K562 (cell line): ENCODE data around the gene TYSND1. TPM values are rescaled to one million over a fixed set of nuclear protein-coding genes. Genes with fewer than 3 reads are reported as not detected.

Experiments used
- ATAC-seq: fragments of 200-7000 bp; cut with Tn5 transposase; 3 replicates; pipeline ENCODE4 v1.9.1; 2020; ENCODE audit warnings: moderate library complexity
- BruUV-seq: library from RNA; stranded (reverse); fragments of 400-500 nt; replicated peaks from 2 replicates; lab custom pipeline; 2021; lab: Mats Ljungman, UMichigan
- CTCF ChIA-PET: fragments of 300-600 bp; formaldehyde crosslinking; extraction: SDS; loops from one replicate; lab custom pipeline; 2021; ENCODE audit warnings: low intra/inter-chr PET ratio; lab: Yijun Ruan, JAX
- POLR2A ChIA-PET: fragments of 300-600, 350-650 bp; sonication (Branson Sonifier 250); formaldehyde crosslinking; extraction: SDS; loops from one replicate; lab custom pipeline; 2021; ENCODE audit warnings: antibody characterized with exemption, inconsistent platforms; lab: Yijun Ruan, JAX
- DNase-seq, 4 experiments: peaks; one replicate each; pipeline versions ENCODE4 v3.0.0 to v3.0.0-alpha.2; 2011 to 2018; ENCODE audit warnings: low spot score in 3 of 4, mixed read lengths in 3 of 4; ENCODE audit errors: extremely low read depth in 1 of 4
- FAIRE-seq: peaks from 2 replicates; lab custom pipeline; 2011; peaks lifted over from hg19 to GRCh38; lab: Jason Lieb, UNC
- H2AFZ ChIP-seq: 2 replicates; pipeline ENCODE4 v1.6.0; 2011; ENCODE audit warnings: low read depth, low read length, control low read depth, inconsistent platforms
- H3K27ac ChIP-seq: fragments of 200-600 bp; 3 replicates; pipeline ENCODE4 v1.8.0; 2011; ENCODE audit warnings: low read depth, mild to moderate bottlenecking, control low read depth, inconsistent platforms, low read length, moderate library complexity, mixed read lengths; ENCODE audit errors: extremely low read depth
- H3K27me3 ChIP-seq, 2 experiments: fragments of 300-600 bp in 1 of 2; 2 replicates in 1 of 2; 3 replicates in 1 of 2; pipeline versions ENCODE4 v1.6.0 to v1.8.0; 2011; ENCODE audit warnings: inconsistent platforms in 2 of 2, low read length in 2 of 2, mild to moderate bottlenecking in 1 of 2, mixed read lengths in 1 of 2, moderate library complexity in 1 of 2; ENCODE audit not compliant: control insufficient read depth in 2 of 2, insufficient read depth in 2 of 2
- H3K36me3 ChIP-seq: fragments of 300-600 bp; 3 replicates; pipeline ENCODE4 v1.8.0; 2011; ENCODE audit warnings: mild to moderate bottlenecking, low read length, inconsistent platforms; ENCODE audit not compliant: control insufficient read depth, insufficient read depth
- H3K4me1 ChIP-seq, 2 experiments: fragments of 200-600 bp in 1 of 2; replicated peaks in 1 of 2; 2 replicates in 1 of 2; 3 replicates in 1 of 2; pipeline versions ENCODE4 v1.5.1 to v1.8.0; 2011; ENCODE audit warnings: inconsistent platforms in 2 of 2, low read length in 2 of 2, mild to moderate bottlenecking in 1 of 2, mixed read lengths in 1 of 2, moderate library complexity in 1 of 2; ENCODE audit not compliant: control insufficient read depth in 2 of 2, insufficient read depth in 2 of 2
- H3K4me2 ChIP-seq: 2 replicates; pipeline ENCODE4 v1.6.1; 2011; ENCODE audit warnings: low read length, control low read depth, inconsistent platforms, mixed read lengths; ENCODE audit not compliant: insufficient read depth
- H3K4me3 ChIP-seq: fragments of 200-600 bp; sonication (generic), shearing (Covaris generic); 2 replicates; pipeline ENCODE4 v1.5.1; 2016; ENCODE audit warnings: control low read depth, inconsistent platforms
- H3K79me2 ChIP-seq: fragments of 200-600 bp; 3 replicates; pipeline ENCODE4 v1.8.0; 2011; ENCODE audit warnings: low read length, inconsistent platforms; ENCODE audit not compliant: control insufficient read depth, insufficient read depth
- H3K9ac ChIP-seq, 2 experiments: 2 replicates each; pipeline versions ENCODE4 v1.6.0 to v1.6.1; 2011; ENCODE audit warnings: low read depth in 2 of 2, low read length in 2 of 2, control low read depth in 1 of 2, inconsistent platforms in 1 of 2, mild to moderate bottlenecking in 1 of 2, mixed read lengths in 1 of 2; ENCODE audit not compliant: insufficient read depth in 1 of 2
- H3K9me1 ChIP-seq: one replicate; pipeline ENCODE4 v1.6.0; 2011; ENCODE audit warnings: inconsistent platforms, mild to moderate bottlenecking, low read length, moderate library complexity; ENCODE audit not compliant: control insufficient read depth, insufficient read depth
- H3K9me3 ChIP-seq: replicated peaks from 2 replicates; pipeline ENCODE4 v1.5.1; 2011; ENCODE audit warnings: low read depth, low read length, inconsistent platforms; ENCODE audit not compliant: control insufficient read depth, insufficient read depth
- H4K20me1 ChIP-seq: replicated peaks from 2 replicates; pipeline ENCODE4 v1.6.1; 2011; ENCODE audit warnings: low read length, inconsistent platforms, mixed read lengths; ENCODE audit not compliant: control insufficient read depth, insufficient read depth
- ARNT ChIP-seq, 2 experiments: fragments of 450-650 bp; IDR thresholded peaks; 2 replicates each; pipeline ENCODE4 v1.6.1; 2016; ENCODE audit warnings: mild to moderate bottlenecking in 1 of 2
- ASH1L ChIP-seq: fragments of 450-650 bp; IDR thresholded peaks from 2 replicates; pipeline ENCODE4 v1.6.1; 2018; ENCODE audit warnings: borderline replicate concordance, mild to moderate bottlenecking, low read depth; ENCODE audit not compliant: partially characterized antibody
- ATF2 ChIP-seq: sonication (generic); formaldehyde crosslinking; IDR thresholded peaks from 2 replicates; pipeline ENCODE4 v1.8.1; 2022; ENCODE audit warnings: missing genetic modification reagents
- EHMT2 ChIP-seq: fragments of 450-650 bp; IDR thresholded peaks from 2 replicates; pipeline ENCODE4 v1.6.1; 2018; ENCODE audit warnings: antibody characterized with exemption
- ESRRB ChIP-seq: fragments of 250-450 bp; sonication (Bioruptor Pico); IDR thresholded peaks from 2 replicates; pipeline ENCODE4 v1.5.0; 2020; ENCODE audit warnings: mild to moderate bottlenecking, moderate library complexity, borderline replicate concordance
- MAX ChIP-seq: sonication (generic); formaldehyde crosslinking; IDR thresholded peaks from 2 replicates; pipeline ENCODE4 v1.9.0; 2022; ENCODE audit warnings: mild to moderate bottlenecking, missing genetic modification reagents
- PPARD ChIP-seq: fragments of 250-450 bp; sonication (Bioruptor Pico); IDR thresholded peaks from 2 replicates; pipeline ENCODE4 v1.8.0; 2022; ENCODE audit warnings: inconsistent platforms, mild to moderate bottlenecking, moderate library complexity
- RHOXF2B ChIP-seq: fragments of 250-450 bp; sonication (Bioruptor Pico); conservative IDR thresholded peaks from 2 replicates; pipeline ENCODE4 v1.5.1; 2021
- SUPT5H ChIP-seq: fragments of 450-650 bp; IDR thresholded peaks from 2 replicates; pipeline ENCODE4 v1.6.1; 2016
- ZNF316 ChIP-seq: fragments of 450-650 bp; IDR thresholded peaks from 2 replicates; pipeline ENCODE4 v1.6.1; 2016
- ZNF444 ChIP-seq: fragments of 250-450 bp; sonication (Bioruptor Pico); IDR thresholded peaks from 2 replicates; pipeline ENCODE4 v1.4.0; 2020; ENCODE audit warnings: mild to moderate bottlenecking, moderate library complexity
- WGBS: fragments of 100-300 bp; shearing (Covaris generic); methylation state at CpG from one replicate; pipeline ENCODE4 v1.1.6; 2016; ENCODE audit warnings: low coverage, mixed read lengths; ENCODE audit not compliant: insufficient coverage; ENCODE audit errors: missing lambda C conversion rate; 5-methylcytosine and 5-hydroxymethylcytosine counted together
- in situ Hi-C: fragments of 300-500 bp; cut with MboI; formaldehyde crosslinking; loops from 4 replicates; pipeline ENCODE4 v1.15.0; 2018; ENCODE audit warnings: inconsistent platforms, mixed read lengths
- intact Hi-C: fragments of 100-400 bp; cut with micrococcal nuclease; formaldehyde crosslinking; loops from 2 replicates; pipeline ENCODE4 v1.14.2; 2022
- polyA plus RNA-seq, 8 experiments: library from polyadenylated mRNA; depleted of rRNA in 4 of 8; stranded (reverse) in 5 of 8; unstranded in 3 of 8; fragments of >200 nt; fragmentation: Nextera tagmentation in 2 of 8; fragmentation: Illumina TruSeq in 1 of 8; extraction: Ambion mirVana in 2 of 8; extraction: Trizol in 1 of 8; gene quantifications; 2 replicates each; pipeline versions ENCODE4 v1.2.1 to v1.2.3, GENCODE V29; 2011 to 2014; ENCODE audit warnings: inconsistent platforms in 1 of 8, missing spikeins in 1 of 8
- total RNA-seq, 7 experiments: library from RNA; depleted of rRNA in 6 of 7; stranded (reverse); fragments of >200 nt in 6 of 7; fragmentation: Illumina TruSeq in 2 of 7; extraction: Trizol in 2 of 7; gene quantifications; 2 replicates each; pipeline versions ENCODE4 v1.2.1 to v1.2.3, GENCODE V29; 2011 to 2021; ENCODE audit warnings: low replicate concordance in 1 of 7
- TF ChIP-seq, protein P1 (sequence below): fragments of 250-450 bp; sonication (Bioruptor Pico); IDR thresholded peaks from 2 replicates; pipeline ENCODE4 v1.4.0; 2020
- TF ChIP-seq, protein P2 (sequence below): IDR thresholded peaks from 3 replicates; pipeline ENCODE4 v1.6.1; 2011; ENCODE audit warnings: borderline replicate concordance, mild to moderate bottlenecking, moderate library complexity; ENCODE audit not compliant: insufficient read length; ENCODE audit errors: extremely low read depth

Gene TYSND1
- total and polyA plus RNA-seq, 9 of the 15 experiments (the other 6 are each of a cell fraction or from before 2014, with no cell fraction given), result 0.60 to 2.0 (median 1.3) TPM

DNA sequence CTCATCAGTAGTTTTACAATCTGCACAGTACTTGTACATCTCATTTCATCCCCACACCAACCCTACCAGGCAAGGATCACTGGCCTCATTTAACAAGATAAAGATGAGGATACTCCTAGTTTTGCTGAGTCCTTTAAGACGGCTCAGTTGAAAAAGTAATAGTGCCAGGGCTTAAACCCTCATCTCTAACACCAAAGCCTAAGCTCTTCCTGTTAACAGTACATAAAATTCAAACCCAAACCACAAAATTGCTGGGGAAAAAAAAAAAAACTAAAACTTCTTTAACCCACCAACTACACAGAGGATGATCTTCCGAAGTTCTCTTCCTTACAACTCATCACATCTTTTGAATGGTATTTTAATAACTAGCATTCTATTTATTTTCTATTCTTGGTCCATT is 22.5 kb upstream of the TYSND1 start:
- ChIA-PET POLR2A (interaction anchor here (0.7 to 2.7 kb wide), 7 partner anchors 8 to 1959 kb away, joined by 3 to 15 read pairs (median 3); no protein-coding TSS in a partner anchor), CTCF (no interaction called here)
- Histone ChIP-seq H3K9me3 (peaks cover 3% of the 10 kb centered on the region; the same call in 1 of the 2 replicates), H3K27ac (no peak overlapping the region; the same call in 2 of the 3 replicates), H3K79me2 (peaks cover 68% of the 10 kb centered on the region), H2AFZ (no peak overlapping the region), H3K9ac (peak overlapping the region in 1 of 2 experiments; percentile 94; a peak in 3 of 4 replicates), H3K4me1 (peaks cover 2 to 14% of the 10 kb centered on the region in 2 experiments; a peak in 4 of 5 replicates), H3K4me2 (peak overlapping the region; percentile 90), H3K4me3 (peak overlapping the region; percentile 86), H4K20me1 (peaks cover 40% of the 10 kb centered on the region), H3K9me1 (peaks cover 3% of the 10 kb centered on the region), H3K27me3 (no peaks in the 10 kb centered on the region), H3K36me3 (peaks cover 39% of the 10 kb centered on the region)
- DNase-seq, result no peak
- in situ Hi-C loops, result no loop called here
- no peak for ATAC-seq
- no peak for FAIRE-seq
- no TSS peak for BruUV-seq
- intact Hi-C loops, result no loop called here
- 24% methylated on average over 2 of the region's 2 CpGs for WGBS
- TF ChIP-seq ESRRB (CRISPR knock-in tag) (no peak), MAX (no peak), PPARD (CRISPR knock-in tag) (no peak), ARNT (IDR thresholded peaks at IDR 0.05) (no peak), SUPT5H (no peak), ASH1L (no peak), ATF2 (CRISPR knock-in tag) (no peak), ZNF444 (CRISPR knock-in tag) (no peak), ZNF316 (no peak), EHMT2 (no peak), RHOXF2B (no peak)
- TF ChIP-seq, protein P1, sequence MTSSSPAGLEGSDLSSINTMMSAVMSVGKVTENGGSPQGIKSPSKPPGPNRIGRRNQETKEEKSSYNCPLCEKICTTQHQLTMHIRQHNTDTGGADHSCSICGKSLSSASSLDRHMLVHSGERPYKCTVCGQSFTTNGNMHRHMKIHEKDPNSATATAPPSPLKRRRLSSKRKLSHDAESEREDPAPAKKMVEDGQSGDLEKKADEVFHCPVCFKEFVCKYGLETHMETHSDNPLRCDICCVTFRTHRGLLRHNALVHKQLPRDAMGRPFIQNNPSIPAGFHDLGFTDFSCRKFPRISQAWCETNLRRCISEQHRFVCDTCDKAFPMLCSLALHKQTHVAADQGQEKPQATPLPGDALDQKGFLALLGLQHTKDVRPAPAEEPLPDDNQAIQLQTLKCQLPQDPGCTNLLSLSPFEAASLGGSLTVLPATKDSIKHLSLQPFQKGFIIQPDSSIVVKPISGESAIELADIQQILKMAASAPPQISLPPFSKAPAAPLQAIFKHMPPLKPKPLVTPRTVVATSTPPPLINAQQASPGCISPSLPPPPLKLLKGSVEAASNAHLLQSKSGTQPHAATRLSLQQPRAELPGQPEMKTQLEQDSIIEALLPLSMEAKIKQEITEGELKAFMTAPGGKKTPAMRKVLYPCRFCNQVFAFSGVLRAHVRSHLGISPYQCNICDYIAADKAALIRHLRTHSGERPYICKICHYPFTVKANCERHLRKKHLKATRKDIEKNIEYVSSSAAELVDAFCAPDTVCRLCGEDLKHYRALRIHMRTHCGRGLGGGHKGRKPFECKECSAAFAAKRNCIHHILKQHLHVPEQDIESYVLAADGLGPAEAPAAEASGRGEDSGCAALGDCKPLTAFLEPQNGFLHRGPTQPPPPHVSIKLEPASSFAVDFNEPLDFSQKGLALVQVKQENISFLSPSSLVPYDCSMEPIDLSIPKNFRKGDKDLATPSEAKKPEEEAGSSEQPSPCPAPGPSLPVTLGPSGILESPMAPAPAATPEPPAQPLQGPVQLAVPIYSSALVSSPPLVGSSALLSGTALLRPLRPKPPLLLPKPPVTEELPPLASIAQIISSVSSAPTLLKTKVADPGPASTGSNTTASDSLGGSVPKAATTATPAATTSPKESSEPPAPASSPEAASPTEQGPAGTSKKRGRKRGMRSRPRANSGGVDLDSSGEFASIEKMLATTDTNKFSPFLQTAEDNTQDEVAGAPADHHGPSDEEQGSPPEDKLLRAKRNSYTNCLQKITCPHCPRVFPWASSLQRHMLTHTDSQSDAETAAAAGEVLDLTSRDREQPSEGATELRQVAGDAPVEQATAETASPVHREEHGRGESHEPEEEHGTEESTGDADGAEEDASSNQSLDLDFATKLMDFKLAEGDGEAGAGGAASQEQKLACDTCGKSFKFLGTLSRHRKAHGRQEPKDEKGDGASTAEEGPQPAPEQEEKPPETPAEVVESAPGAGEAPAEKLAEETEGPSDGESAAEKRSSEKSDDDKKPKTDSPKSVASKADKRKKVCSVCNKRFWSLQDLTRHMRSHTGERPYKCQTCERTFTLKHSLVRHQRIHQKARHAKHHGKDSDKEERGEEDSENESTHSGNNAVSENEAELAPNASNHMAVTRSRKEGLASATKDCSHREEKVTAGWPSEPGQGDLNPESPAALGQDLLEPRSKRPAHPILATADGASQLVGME, result no peak
- TF ChIP-seq, protein P2, sequence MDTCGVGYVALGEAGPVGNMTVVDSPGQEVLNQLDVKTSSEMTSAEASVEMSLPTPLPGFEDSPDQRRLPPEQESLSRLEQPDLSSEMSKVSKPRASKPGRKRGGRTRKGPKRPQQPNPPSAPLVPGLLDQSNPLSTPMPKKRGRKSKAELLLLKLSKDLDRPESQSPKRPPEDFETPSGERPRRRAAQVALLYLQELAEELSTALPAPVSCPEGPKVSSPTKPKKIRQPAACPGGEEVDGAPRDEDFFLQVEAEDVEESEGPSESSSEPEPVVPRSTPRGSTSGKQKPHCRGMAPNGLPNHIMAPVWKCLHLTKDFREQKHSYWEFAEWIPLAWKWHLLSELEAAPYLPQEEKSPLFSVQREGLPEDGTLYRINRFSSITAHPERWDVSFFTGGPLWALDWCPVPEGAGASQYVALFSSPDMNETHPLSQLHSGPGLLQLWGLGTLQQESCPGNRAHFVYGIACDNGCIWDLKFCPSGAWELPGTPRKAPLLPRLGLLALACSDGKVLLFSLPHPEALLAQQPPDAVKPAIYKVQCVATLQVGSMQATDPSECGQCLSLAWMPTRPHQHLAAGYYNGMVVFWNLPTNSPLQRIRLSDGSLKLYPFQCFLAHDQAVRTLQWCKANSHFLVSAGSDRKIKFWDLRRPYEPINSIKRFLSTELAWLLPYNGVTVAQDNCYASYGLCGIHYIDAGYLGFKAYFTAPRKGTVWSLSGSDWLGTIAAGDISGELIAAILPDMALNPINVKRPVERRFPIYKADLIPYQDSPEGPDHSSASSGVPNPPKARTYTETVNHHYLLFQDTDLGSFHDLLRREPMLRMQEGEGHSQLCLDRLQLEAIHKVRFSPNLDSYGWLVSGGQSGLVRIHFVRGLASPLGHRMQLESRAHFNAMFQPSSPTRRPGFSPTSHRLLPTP, result no peak
